T-helper 1 cell treated with Interleukin-12 subunit alpha and Interleukin-12 subunit beta and Interleukin-4 antibody, amounts not matched to agents 30 μg/mL and 1 μg/mL, for 36 hours (primary cell): Measurements from ENCODE around the gene CFL1.
"Not testable (repeated sequence)": the region's sequence is repeated elsewhere in the genome, so short reads cannot be mapped to it uniquely, and the experiment has no call there.

Experiments used
- H3K27ac Mint-ChIP-seq: one replicate; pipeline ENCODE4 v1.8.0; 2021; ENCODE audit warnings: mild to moderate bottlenecking, mixed read lengths
- H3K27me3 Mint-ChIP-seq: one replicate; pipeline ENCODE4 v1.8.0; 2021; ENCODE audit warnings: low read depth, mixed read lengths
- H3K36me3 Mint-ChIP-seq: one replicate; pipeline ENCODE4 v1.8.0; 2021; ENCODE audit warnings: low read depth, mixed read lengths
- H3K4me1 Mint-ChIP-seq: one replicate; pipeline ENCODE4 v1.8.0; 2021; ENCODE audit warnings: low read depth, mixed read lengths
- H3K4me3 Mint-ChIP-seq: one replicate; pipeline ENCODE4 v1.8.0; 2021; ENCODE audit warnings: mild to moderate bottlenecking, moderate library complexity, mixed read lengths
- H3K9me3 Mint-ChIP-seq: one replicate; pipeline ENCODE4 v1.8.0; 2021; ENCODE audit warnings: mixed read lengths

Gene CFL1

GRCh38 chr11:65892661-65893317, 34.8 kb upstream of the CFL1 start:
- H3K4me1 Mint-ChIP-seq, result peaks cover 57% of the 10 kb centered on the region
- no peaks in the 10 kb centered on the region for H3K27me3 Mint-ChIP-seq
- H3K36me3 Mint-ChIP-seq, result peaks cover 4% of the 10 kb centered on the region

DNA sequence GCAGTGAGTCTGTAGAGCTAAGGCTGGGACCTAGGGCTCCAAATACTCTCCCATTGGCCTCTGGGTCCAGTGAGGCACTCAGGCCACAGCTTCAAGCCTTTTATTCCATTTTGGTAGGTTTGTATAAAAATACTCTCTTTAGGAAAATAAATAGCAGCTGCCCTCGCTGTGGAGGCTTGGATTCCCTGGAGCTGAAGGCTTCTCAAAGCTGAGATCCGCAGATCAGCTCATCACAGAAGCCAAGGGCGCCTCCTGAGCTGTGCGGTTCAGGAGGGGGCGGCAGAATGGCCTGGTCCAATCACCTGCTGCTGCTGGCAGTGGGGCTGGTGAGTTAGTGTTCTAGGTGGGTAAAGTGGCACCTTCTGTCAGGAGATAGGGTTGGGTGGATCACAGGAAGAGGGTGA, 34.2 kb upstream of the CFL1 start:
- H3K36me3 Mint-ChIP-seq, H3K27me3 Mint-ChIP-seq, H3K9me3 Mint-ChIP-seq: not testable (repeated sequence)
- H3K4me1 Mint-ChIP-seq, result peaks cover 57% of the 10 kb centered on the region
- peak overlapping the region; percentile 76 for H3K27ac Mint-ChIP-seq
- peak overlapping the region; percentile 65 for H3K4me3 Mint-ChIP-seq

More at GRCh38 chr11:65892661-65893317, 34.8 kb upstream of the CFL1 start:
- peak overlapping the region; percentile 84 for H3K27ac Mint-ChIP-seq
- H3K4me3 Mint-ChIP-seq, result peak overlapping the region; percentile 65
- H3K9me3 Mint-ChIP-seq, result no peaks in the 10 kb centered on the region

DNA sequence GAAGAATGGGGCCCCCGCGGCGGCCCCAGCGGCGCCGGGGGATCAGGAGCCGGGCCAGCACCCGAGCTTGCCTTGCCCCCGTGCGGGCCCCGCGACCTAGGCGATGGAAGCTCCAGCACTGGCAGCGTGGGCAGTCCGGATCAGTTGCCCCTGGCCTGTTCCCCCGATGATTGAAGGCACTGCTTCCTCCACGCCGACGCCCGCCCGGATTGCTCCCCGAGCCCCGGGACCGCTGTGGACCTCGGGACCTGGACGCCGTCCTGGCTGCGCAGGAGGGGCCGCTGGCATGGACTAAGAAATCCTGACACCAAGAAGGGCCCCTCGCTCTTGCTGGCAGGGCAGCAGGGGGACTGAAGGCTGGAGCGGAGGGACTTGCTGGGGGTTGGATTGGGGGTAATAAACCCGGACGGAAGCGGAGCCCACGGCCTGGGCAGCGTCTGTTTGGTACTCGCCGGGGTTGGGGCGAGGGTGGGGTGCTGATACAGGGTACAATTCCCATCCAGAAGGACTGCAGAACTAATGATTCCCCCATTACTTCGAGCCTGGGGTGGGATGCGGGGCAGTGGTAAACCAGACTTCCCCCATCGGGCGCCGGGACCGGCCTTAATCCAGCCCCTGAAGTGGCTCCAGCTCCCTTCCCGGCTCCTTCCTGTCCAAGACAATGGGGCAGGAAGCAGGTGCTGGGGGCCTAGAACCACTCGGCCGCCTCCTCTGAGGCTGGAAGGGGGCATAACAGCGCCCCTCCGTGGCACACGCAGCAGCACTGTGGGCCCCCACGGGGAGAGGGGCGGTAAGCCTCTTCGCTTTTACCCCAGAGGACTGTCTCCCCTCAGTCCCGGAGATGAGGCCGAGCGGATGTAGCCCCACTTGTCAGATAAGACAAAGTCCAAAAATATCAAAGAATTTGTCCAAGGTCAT, 33.5 kb upstream of the CFL1 start:
- Mint-ChIP-seq H3K4me3 (peak overlapping the region; percentile 73), H3K9me3 (no peaks in the 10 kb centered on the region), H3K4me1 (peaks cover 58% of the 10 kb centered on the region), H3K27ac (peak overlapping the region; percentile 76), H3K36me3 (peaks cover 8% of the 10 kb centered on the region), H3K27me3 (no peaks in the 10 kb centered on the region)

DNA sequence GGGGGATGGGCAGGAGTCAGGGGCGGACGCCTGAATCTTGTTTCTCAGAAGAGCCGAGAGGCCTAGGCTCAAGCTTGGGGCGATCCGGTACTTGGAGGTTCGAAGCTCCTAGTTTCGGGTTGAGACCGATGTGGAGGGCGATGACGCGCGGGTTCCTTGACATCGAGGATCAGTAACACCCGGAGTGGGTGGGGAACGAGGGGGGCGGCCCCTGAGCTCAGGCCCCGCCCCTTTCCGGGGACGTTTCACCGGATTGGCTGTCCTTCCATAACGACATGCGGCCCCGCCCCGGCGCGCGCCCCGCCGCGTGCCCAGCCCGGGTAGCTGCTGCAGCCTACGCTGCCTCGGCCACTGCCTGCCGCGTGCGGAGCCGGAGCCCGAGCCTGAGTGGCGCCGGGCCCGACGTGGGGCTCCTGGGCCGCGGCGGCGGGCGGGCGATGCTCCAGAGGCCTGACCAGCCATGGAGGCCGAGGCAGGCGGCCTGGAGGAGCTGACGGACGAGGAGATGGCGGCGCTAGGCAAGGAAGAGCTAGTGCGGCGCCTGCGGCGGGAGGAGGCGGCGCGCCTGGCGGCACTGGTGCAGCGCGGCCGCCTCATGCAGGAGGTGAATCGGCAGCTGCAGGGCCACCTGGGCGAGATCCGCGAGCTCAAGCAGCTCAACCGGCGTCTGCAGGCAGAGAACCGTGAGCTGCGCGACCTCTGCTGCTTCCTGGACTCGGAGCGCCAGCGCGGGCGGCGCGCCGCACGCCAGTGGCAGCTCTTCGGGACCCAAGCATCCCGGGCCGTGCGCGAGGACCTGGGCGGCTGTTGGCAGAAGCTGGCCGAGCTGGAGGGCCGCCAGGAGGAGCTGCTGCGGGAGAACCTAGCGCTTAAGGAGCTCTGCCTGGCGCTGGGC, 32.6 kb upstream of the CFL1 start, which contains the start of gene CCDC85B:
CCDC85B (plus strand) TSS at position 350 of the 895 bp plus-strand sequence; CDS start at position 461, 111 bp downstream.
- Mint-ChIP-seq H3K27me3 (no peaks in the 10 kb centered on the region), H3K36me3 (peaks cover 9% of the 10 kb centered on the region), H3K4me3 (peak within 1 kb of the TSS; percentile 92), H3K9me3 (no peaks in the 10 kb centered on the region), H3K27ac (peak within 1 kb of the TSS; percentile 97), H3K4me1 (peaks cover 56% of the 10 kb centered on the region)

- Mint-ChIP-seq H3K4me3 (peak within 1 kb of the TSS; percentile 92), H3K4me1 (peaks cover 60% of the 10 kb centered on the region), H3K9me3 (no peaks in the 10 kb centered on the region), H3K36me3 (peaks cover 23% of the 10 kb centered on the region), H3K27ac (peak within 1 kb of the TSS; percentile 97), H3K27me3 (no peaks in the 10 kb centered on the region)
These were observed 30.3 kb upstream of the CFL1 start, which contains the start of gene FIBP for GRCh38 chr11:65888163-65888814. Gene FIBP (minus strand): TSS chr11:65888471. CDS start chr11:65888418, 53 bp downstream.

GRCh38 chr11:65887723-65888162, 29.8 kb upstream of the CFL1 start:
- peaks cover 23% of the 10 kb centered on the region for H3K36me3 Mint-ChIP-seq
- H3K9me3 Mint-ChIP-seq, result no peaks in the 10 kb centered on the region
- peaks cover 54% of the 10 kb centered on the region for H3K4me1 Mint-ChIP-seq
- peak overlapping the region; percentile 92 for H3K4me3 Mint-ChIP-seq
- H3K27ac Mint-ChIP-seq, result peak overlapping the region; percentile 97
- H3K27me3 Mint-ChIP-seq, result no peaks in the 10 kb centered on the region

DNA sequence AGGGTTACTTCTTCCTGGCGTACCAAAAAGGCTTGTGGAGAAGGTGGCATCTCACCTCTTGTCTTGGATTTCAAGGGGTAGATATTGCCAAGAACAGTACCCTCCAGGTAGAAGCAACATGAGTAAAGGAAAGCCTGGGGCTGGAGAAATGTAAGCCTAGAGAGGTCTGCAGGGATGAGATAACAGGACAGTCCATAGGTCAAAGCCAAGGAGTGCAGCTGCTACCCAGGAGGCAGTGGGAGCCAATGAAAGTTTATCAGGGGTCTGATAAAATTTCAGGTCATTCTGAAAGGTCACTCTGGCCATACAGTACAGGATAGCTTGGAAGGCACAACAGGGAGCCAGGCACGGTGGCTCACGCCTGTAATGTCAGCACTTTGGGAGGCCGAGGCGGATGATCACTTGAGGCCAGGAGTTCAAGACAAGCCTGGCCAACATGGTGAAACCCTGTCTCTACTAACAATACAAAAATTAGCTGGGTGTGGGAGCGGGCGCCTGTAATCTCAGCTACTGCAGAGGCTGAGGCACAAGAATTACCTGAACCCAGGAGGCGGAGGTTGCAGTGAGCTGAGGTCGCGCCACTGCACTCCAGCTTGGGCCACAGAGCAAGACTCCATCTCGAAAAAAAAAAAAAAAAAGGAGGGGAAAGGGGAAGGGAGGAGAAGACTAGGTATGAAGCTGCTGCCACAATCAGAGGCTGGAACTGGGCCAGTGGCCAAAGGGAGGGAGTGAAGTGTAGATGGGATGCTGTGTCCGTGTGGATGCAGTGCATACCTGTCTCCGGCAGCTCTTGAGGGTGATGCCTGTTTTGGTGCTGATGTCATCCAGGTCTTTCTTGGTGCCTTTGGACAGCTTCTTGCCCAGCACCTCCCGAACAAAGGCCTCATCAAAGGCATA, 29.1 kb upstream of the CFL1 start:
- H3K27ac Mint-ChIP-seq, result peak overlapping the region; percentile 45
- no peaks in the 10 kb centered on the region for H3K9me3 Mint-ChIP-seq
- peak overlapping the region; percentile 92 for H3K4me3 Mint-ChIP-seq
- H3K36me3 Mint-ChIP-seq, result peaks cover 23% of the 10 kb centered on the region
- no peaks in the 10 kb centered on the region for H3K27me3 Mint-ChIP-seq
- H3K4me1 Mint-ChIP-seq, result peaks cover 48% of the 10 kb centered on the region

GRCh38 chr11:65885808-65886536, 28.0 kb upstream of the CFL1 start:
- Mint-ChIP-seq H3K27ac (no peak overlapping the region), H3K9me3 (no peaks in the 10 kb centered on the region), H3K36me3 (peaks cover 23% of the 10 kb centered on the region), H3K27me3 (no peaks in the 10 kb centered on the region), H3K4me3 (peak overlapping the region; percentile 92), H3K4me1 (peaks cover 46% of the 10 kb centered on the region)

GRCh38 chr11:65885231-65885630, 27.3 kb upstream of the CFL1 start:
- Mint-ChIP-seq H3K9me3 (no peaks in the 10 kb centered on the region), H3K27me3 (no peaks in the 10 kb centered on the region), H3K36me3 (peaks cover 23% of the 10 kb centered on the region), H3K4me1 (peaks cover 52% of the 10 kb centered on the region), H3K4me3 (no peak overlapping the region), H3K27ac (no peak overlapping the region)

- Mint-ChIP-seq H3K4me3 (peak overlapping the region; percentile 46), H3K9me3 (no peaks in the 10 kb centered on the region), H3K27me3 (no peaks in the 10 kb centered on the region), H3K27ac (peak overlapping the region; percentile 65), H3K36me3 (peaks cover 23% of the 10 kb centered on the region), H3K4me1 (peaks cover 46% of the 10 kb centered on the region)
These were observed 26.7 kb upstream of the CFL1 start for GRCh38 chr11:65884716-65885092.

- no peaks in the 10 kb centered on the region for H3K9me3 Mint-ChIP-seq
- H3K4me1 Mint-ChIP-seq, result peaks cover 42% of the 10 kb centered on the region
- no peaks in the 10 kb centered on the region for H3K27me3 Mint-ChIP-seq
- peaks cover 23% of the 10 kb centered on the region for H3K36me3 Mint-ChIP-seq
- no peak overlapping the region for H3K4me3 Mint-ChIP-seq
- H3K27ac Mint-ChIP-seq, result peak overlapping the region; percentile 65
These were observed 26.1 kb upstream of the CFL1 start for GRCh38 chr11:65883786-65884715.
